GM12878 (cell line): ENCODE results near the gene C5. TPM values are rescaled to one million over a fixed set of nuclear protein-coding genes. Genes with fewer than 3 reads are reported as not detected.

Experiments
- BCL11A ChIP-seq: IDR thresholded peaks from 2 replicates; pipeline ENCODE4 v1.6.1; 2011; ENCODE audit warnings: low read depth, low read length
- BRCA1 ChIP-seq: IDR thresholded peaks from 2 replicates; pipeline ENCODE4 v1.6.1; 2011; ENCODE audit warnings: low read depth, low read length, improper control_type of control experiment
- CBX3 ChIP-seq: fragments of 200-600 bp; sonication (generic); IDR thresholded peaks from 2 replicates; pipeline ENCODE4 v1.6.1; 2016; ENCODE audit warnings: low read depth, borderline replicate concordance
- CEBPB ChIP-seq, 2 experiments: fragments of 150-350 bp in 1 of 2; IDR thresholded peaks; 2 replicates each; pipeline ENCODE4 v1.6.1; 2012 to 2014; ENCODE audit warnings: low read depth in 2 of 2, low read length in 2 of 2, borderline replicate concordance in 1 of 2, inconsistent platforms in 1 of 2
- ETV6 ChIP-seq, 2 experiments: fragments of 450-650 bp in 1 of 2; IDR thresholded peaks in 1 of 2; conservative IDR thresholded peaks in 1 of 2; 2 replicates each; pipeline ENCODE4 v1.6.1; 2014; ENCODE audit warnings: antibody characterized with exemption in 1 of 2, borderline replicate concordance in 1 of 2, low read depth in 1 of 2, mild to moderate bottlenecking in 1 of 2, moderate library complexity in 1 of 2
- EZH2 ChIP-seq: IDR thresholded peaks from 2 replicates; pipeline ENCODE4 v1.6.1; 2012; ENCODE audit warnings: low read depth, mild to moderate bottlenecking, control low read depth, inconsistent platforms, low read length, borderline replicate concordance; ENCODE audit not compliant: control insufficient read depth
- HDAC6 ChIP-seq: fragments of 200-600 bp; sonication (generic); IDR thresholded peaks from one replicate; pipeline ENCODE4 v1.8.0; 2017; ENCODE audit warnings: antibody characterized with exemption; ENCODE audit not compliant: unreplicated experiment
- IRF3 ChIP-seq: fragments of 450-650 bp; IDR thresholded peaks from 2 replicates; pipeline ENCODE4 v1.6.1; 2014; ENCODE audit warnings: mild to moderate bottlenecking
- KAT2A ChIP-seq: conservative IDR thresholded peaks from 2 replicates; pipeline ENCODE4 v1.6.1; 2011; ENCODE audit warnings: low read depth, low read length; ENCODE audit not compliant: control insufficient read depth
- KDM1A ChIP-seq: fragments of 200-600 bp; sonication (generic); IDR thresholded peaks from 2 replicates; pipeline ENCODE4 v1.6.1; 2016; ENCODE audit warnings: borderline replicate concordance
- MYB ChIP-seq: fragments of 150-350 bp; IDR thresholded peaks from 2 replicates; pipeline ENCODE4 v1.6.1; 2014; ENCODE audit warnings: mild to moderate bottlenecking, low read depth, low read length, borderline replicate concordance
- NBN ChIP-seq: fragments of 450-650 bp; IDR thresholded peaks from 2 replicates; pipeline ENCODE4 v1.6.1; 2016
- NRF1 ChIP-seq: conservative IDR thresholded peaks from 2 replicates; pipeline ENCODE4 v1.6.1; 2011; ENCODE audit warnings: mild to moderate bottlenecking, low read depth, low read length, improper control_type of control experiment
- PAX8 ChIP-seq: fragments of 450-650 bp; IDR thresholded peaks from 2 replicates; pipeline ENCODE4 v1.6.1; 2017; ENCODE audit warnings: mild to moderate bottlenecking, moderate library complexity
- POU2F2 ChIP-seq: IDR thresholded peaks from 3 replicates; pipeline ENCODE4 v1.6.1; 2011; ENCODE audit warnings: low read depth, mild to moderate bottlenecking, low read length, borderline replicate concordance
- RBBP5 ChIP-seq: fragments of 200-600 bp; sonication (generic); conservative IDR thresholded peaks from 2 replicates; pipeline ENCODE4 v1.6.1; 2016
- RCOR1 ChIP-seq: conservative IDR thresholded peaks from 2 replicates; pipeline ENCODE4 v1.6.1; 2012; ENCODE audit warnings: low read depth, low read length, improper control_type of control experiment
- RUNX3 ChIP-seq: IDR thresholded peaks from 2 replicates; pipeline ENCODE4 v1.6.1; 2012; ENCODE audit warnings: low read length, inconsistent platforms
- SMC3 ChIP-seq: IDR thresholded peaks from 2 replicates; pipeline ENCODE4 v1.6.1; 2011; ENCODE audit warnings: low read length, improper control_type of control experiment, borderline replicate concordance
- STAT3 ChIP-seq: IDR thresholded peaks from 2 replicates; pipeline ENCODE4 v1.6.1; 2011; ENCODE audit warnings: low read depth, low read length, improper control_type of control experiment
- SUPT20H ChIP-seq: IDR thresholded peaks from 2 replicates; pipeline ENCODE4 v1.6.1; 2011; ENCODE audit warnings: low read depth, mild to moderate bottlenecking, low read length, moderate library complexity, borderline replicate concordance; ENCODE audit not compliant: control insufficient read depth
- YBX1 ChIP-seq: fragments of 450-650 bp; IDR thresholded peaks from 2 replicates; pipeline ENCODE4 v1.6.1; 2016; ENCODE audit warnings: antibody characterized with exemption
- ZNF207 ChIP-seq: fragments of 450-650 bp; IDR thresholded peaks from 2 replicates; pipeline ENCODE4 v1.6.1; 2014; ENCODE audit warnings: antibody characterized with exemption, mild to moderate bottlenecking, borderline replicate concordance
- polyA plus RNA-seq, 11 experiments: library from polyadenylated mRNA; depleted of rRNA in 4 of 11; unstranded in 6 of 11; stranded (reverse) in 5 of 11; fragments of >200 nt; fragmentation: Nextera tagmentation in 4 of 11; fragmentation: Illumina TruSeq in 1 of 11; extraction: Ambion mirVana in 4 of 11; extraction: Trizol in 1 of 11; gene quantifications; 1 replicate in 1 of 11; 2 replicates in 10 of 11; pipeline versions ENCODE4 v1.2.1 to v1.2.3, GENCODE V29; 2011 to 2016; ENCODE audit warnings: inconsistent platforms in 2 of 11, missing spikeins in 2 of 11, low read depth in 1 of 11
- total RNA-seq, 4 experiments: library from RNA; depleted of rRNA in 3 of 4; stranded (reverse); fragments of >200 nt in 3 of 4; fragmentation: Illumina TruSeq in 1 of 4; extraction: Trizol in 1 of 4; gene quantifications; 2 replicates each; pipeline versions ENCODE4 v1.2.1 to v1.2.3, GENCODE V29; 2013 to 2021
- TF ChIP-seq, protein P1 (sequence below): IDR thresholded peaks from 2 replicates; pipeline ENCODE4 v1.6.1; 2012; ENCODE audit warnings: improper control_type of control experiment, low read depth, low read length; ENCODE audit not compliant: insufficient replicate concordance

Gene C5
- total and polyA plus RNA-seq, 10 of the 15 experiments (the other 5 are each of a cell fraction or from before 2014, with no cell fraction given): 0.39 to 2.2 (median 1.2) TPM

- TF ChIP-seq ETV6 (conservative IDR thresholded peaks at IDR 0.05 in 1 of 2, IDR thresholded peaks at IDR 0.05 in 1 of 2; ENCODE audit: borderline replicate concordance in 1 of 2, low read depth in 1 of 2): 0 out of 4 replicates have a peak, but pooled peaks of 1 of the 2 experiments have one; percentile 10
- TF ChIP-seq NRF1: no peak
- TF ChIP-seq MYB: no peak
- no peak for TF ChIP-seq IRF3
- no peak for TF ChIP-seq RBBP5
- TF ChIP-seq KAT2A: no peak
- no peak for TF ChIP-seq YBX1
- TF ChIP-seq, protein P1, sequence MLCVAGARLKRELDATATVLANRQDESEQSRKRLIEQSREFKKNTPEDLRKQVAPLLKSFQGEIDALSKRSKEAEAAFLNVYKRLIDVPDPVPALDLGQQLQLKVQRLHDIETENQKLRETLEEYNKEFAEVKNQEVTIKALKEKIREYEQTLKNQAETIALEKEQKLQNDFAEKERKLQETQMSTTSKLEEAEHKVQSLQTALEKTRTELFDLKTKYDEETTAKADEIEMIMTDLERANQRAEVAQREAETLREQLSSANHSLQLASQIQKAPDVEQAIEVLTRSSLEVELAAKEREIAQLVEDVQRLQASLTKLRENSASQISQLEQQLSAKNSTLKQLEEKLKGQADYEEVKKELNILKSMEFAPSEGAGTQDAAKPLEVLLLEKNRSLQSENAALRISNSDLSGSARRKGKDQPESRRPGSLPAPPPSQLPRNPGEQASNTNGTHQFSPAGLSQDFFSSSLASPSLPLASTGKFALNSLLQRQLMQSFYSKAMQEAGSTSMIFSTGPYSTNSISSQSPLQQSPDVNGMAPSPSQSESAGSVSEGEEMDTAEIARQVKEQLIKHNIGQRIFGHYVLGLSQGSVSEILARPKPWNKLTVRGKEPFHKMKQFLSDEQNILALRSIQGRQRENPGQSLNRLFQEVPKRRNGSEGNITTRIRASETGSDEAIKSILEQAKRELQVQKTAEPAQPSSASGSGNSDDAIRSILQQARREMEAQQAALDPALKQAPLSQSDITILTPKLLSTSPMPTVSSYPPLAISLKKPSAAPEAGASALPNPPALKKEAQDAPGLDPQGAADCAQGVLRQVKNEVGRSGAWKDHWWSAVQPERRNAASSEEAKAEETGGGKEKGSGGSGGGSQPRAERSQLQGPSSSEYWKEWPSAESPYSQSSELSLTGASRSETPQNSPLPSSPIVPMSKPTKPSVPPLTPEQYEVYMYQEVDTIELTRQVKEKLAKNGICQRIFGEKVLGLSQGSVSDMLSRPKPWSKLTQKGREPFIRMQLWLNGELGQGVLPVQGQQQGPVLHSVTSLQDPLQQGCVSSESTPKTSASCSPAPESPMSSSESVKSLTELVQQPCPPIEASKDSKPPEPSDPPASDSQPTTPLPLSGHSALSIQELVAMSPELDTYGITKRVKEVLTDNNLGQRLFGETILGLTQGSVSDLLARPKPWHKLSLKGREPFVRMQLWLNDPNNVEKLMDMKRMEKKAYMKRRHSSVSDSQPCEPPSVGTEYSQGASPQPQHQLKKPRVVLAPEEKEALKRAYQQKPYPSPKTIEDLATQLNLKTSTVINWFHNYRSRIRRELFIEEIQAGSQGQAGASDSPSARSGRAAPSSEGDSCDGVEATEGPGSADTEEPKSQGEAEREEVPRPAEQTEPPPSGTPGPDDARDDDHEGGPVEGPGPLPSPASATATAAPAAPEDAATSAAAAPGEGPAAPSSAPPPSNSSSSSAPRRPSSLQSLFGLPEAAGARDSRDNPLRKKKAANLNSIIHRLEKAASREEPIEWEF: no peak
- TF ChIP-seq STAT3: no peak
- TF ChIP-seq POU2F2: no peak
- no peak for TF ChIP-seq KDM1A
- TF ChIP-seq NBN: no peak; the same call in 1 of the 2 replicates
- no peak for TF ChIP-seq BCL11A
- TF ChIP-seq BRCA1: no peak
- TF ChIP-seq RCOR1: no peak
- no peak for TF ChIP-seq CEBPB (IDR thresholded peaks at IDR 0.05; ENCODE audit: borderline replicate concordance in 1 of 2, low read depth in 2 of 2, low read length in 2 of 2)
- TF ChIP-seq SMC3: peak; percentile 96
- TF ChIP-seq ZNF207: no peak
- TF ChIP-seq SUPT20H: no peak
- TF ChIP-seq EZH2: no peak
- no peak for TF ChIP-seq CBX3
- TF ChIP-seq PAX8: no peak
- TF ChIP-seq RUNX3: no peak
- no peak for TF ChIP-seq HDAC6
These were observed 113.9 kb downstream of the C5 start (continued) for GRCh38 chr9:120936011-120936763.
